Hepatocyte (in vitro differentiated cells): Measurements from ENCODE around the gene RBP5.

Experiments used
- EZH2 ChIP-seq: fragments of 200-600 bp; sonication (generic); IDR thresholded peaks from 2 replicates; pipeline ENCODE4 v1.6.1; 2016; ENCODE audit warnings: antibody characterized with exemption, mild to moderate bottlenecking, borderline replicate concordance
- TF ChIP-seq, protein P1 (sequence below): fragments of 200-600 bp; sonication (generic); IDR thresholded peaks from 2 replicates; pipeline ENCODE4 v1.5.1; 2016; ENCODE audit warnings: antibody characterized with exemption, mild to moderate bottlenecking; ENCODE audit not compliant: poor library complexity

DNA sequence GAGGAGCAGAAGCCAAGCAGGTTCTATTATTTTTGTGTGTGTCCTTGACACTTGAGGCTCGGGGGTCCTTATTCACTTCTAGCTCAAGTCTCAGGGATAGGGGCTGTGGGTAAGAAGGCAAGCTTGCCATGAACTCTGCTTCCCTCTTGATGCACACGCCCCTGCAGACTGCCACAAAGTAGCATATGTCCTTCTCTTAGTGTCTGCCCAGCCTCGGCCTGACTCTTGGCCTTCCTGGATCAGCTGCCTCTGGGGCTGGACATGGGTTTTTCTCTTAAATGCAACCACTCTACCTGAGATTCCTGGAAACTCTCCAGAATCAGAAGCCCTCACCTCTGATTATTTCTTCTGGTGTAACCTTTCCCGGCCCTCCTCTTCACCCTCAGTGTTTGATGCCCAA, 32.6 kb upstream of the RBP5 start:
- TF ChIP-seq, protein P1, sequence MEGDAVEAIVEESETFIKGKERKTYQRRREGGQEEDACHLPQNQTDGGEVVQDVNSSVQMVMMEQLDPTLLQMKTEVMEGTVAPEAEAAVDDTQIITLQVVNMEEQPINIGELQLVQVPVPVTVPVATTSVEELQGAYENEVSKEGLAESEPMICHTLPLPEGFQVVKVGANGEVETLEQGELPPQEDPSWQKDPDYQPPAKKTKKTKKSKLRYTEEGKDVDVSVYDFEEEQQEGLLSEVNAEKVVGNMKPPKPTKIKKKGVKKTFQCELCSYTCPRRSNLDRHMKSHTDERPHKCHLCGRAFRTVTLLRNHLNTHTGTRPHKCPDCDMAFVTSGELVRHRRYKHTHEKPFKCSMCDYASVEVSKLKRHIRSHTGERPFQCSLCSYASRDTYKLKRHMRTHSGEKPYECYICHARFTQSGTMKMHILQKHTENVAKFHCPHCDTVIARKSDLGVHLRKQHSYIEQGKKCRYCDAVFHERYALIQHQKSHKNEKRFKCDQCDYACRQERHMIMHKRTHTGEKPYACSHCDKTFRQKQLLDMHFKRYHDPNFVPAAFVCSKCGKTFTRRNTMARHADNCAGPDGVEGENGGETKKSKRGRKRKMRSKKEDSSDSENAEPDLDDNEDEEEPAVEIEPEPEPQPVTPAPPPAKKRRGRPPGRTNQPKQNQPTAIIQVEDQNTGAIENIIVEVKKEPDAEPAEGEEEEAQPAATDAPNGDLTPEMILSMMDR, result no peak
- no peak for TF ChIP-seq EZH2
